BE2C (cell line): ENCODE data around the gene HPCAL1.

Experiments
- DNase-seq: peaks from one replicate; pipeline ENCODE4 v3.0.0-alpha.2; 2020
- H3K27me3 ChIP-seq: fragments of 250-450 bp; sonication (Bioruptor Pico); 2 replicates; pipeline ENCODE4 v1.5.1; 2020; ENCODE audit warnings: mild to moderate bottlenecking
- H3K36me3 ChIP-seq: fragments of 250-450 bp; sonication (Bioruptor Pico); 2 replicates; pipeline ENCODE4 v1.5.1; 2020; ENCODE audit warnings: mild to moderate bottlenecking
- H3K4me1 ChIP-seq: fragments of 250-450 bp; sonication (Bioruptor Pico); 2 replicates; pipeline ENCODE4 v1.5.1; 2020
- H3K4me3 ChIP-seq: 2 replicates; pipeline ENCODE4 v1.5.1; 2011; ENCODE audit warnings: low read depth, low read length
- H3K9me3 ChIP-seq: fragments of 250-450 bp; sonication (Bioruptor Pico); 2 replicates; pipeline ENCODE4 v1.5.1; 2020
- TF ChIP-seq, protein P1 (sequence below): IDR thresholded peaks from 2 replicates; pipeline ENCODE4 v1.5.1; 2012; ENCODE audit warnings: mild to moderate bottlenecking, low read depth, low read length

The HPCAL1 gene

DNA sequence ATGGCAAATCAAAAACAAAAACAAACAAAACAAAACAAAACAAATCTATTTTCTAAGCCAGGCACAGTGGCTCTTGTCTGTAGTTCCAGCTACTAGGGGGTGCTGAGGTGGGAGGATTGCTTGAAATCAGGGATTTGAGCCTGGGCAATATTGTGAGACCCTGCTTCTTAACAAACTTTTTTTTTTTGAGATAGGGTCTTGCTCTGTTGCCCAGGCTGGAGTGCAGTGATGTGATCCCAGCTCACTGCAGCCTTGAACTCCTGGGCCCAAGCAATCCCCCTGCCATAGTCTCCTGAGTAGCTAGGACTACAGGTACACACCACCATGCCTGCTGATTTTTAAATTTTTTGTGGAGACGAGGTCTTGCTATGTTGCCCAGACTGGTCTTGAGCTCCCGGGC is 6.2 kb downstream of the HPCAL1 start:
- Histone ChIP-seq H3K27me3 (no peaks in the 10 kb centered on the region), H3K9me3 (peaks cover 4% of the 10 kb centered on the region; the same call in 1 of the 2 replicates), H3K4me1 (peaks cover 21% of the 10 kb centered on the region), H3K4me3 (no peak overlapping the region), H3K36me3 (peaks cover 7% of the 10 kb centered on the region)
- no peak for DNase-seq
- TF ChIP-seq, protein P1, sequence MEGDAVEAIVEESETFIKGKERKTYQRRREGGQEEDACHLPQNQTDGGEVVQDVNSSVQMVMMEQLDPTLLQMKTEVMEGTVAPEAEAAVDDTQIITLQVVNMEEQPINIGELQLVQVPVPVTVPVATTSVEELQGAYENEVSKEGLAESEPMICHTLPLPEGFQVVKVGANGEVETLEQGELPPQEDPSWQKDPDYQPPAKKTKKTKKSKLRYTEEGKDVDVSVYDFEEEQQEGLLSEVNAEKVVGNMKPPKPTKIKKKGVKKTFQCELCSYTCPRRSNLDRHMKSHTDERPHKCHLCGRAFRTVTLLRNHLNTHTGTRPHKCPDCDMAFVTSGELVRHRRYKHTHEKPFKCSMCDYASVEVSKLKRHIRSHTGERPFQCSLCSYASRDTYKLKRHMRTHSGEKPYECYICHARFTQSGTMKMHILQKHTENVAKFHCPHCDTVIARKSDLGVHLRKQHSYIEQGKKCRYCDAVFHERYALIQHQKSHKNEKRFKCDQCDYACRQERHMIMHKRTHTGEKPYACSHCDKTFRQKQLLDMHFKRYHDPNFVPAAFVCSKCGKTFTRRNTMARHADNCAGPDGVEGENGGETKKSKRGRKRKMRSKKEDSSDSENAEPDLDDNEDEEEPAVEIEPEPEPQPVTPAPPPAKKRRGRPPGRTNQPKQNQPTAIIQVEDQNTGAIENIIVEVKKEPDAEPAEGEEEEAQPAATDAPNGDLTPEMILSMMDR = no peak

DNA sequence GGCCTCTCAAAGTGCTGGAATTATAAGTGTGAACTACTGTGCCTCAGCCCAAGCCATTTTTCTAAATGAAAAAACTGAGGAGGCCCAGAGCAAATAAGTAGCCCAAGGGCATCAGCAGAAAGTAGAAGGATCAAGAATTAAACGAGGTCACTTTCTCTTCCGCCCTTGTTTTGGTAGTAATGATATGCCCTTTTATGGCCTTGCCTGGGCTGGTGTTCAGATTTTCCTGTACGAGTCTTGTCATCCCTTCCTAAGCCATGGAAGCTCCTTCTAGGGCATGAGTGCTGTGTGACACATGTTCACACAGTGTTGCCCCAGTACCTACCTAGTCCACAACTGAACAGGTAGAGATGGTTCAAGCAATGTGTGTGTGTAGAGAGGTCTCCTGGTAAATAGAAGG is 6.6 kb downstream of the HPCAL1 start:
- H3K9me3 ChIP-seq = peaks cover 4% of the 10 kb centered on the region; the same call in 1 of the 2 replicates
- peaks cover 21% of the 10 kb centered on the region for H3K4me1 ChIP-seq
- TF ChIP-seq, protein P1 = no peak
- no peak overlapping the region for H3K4me3 ChIP-seq
- H3K36me3 ChIP-seq = peaks cover 7% of the 10 kb centered on the region
- H3K27me3 ChIP-seq = no peaks in the 10 kb centered on the region
- DNase-seq = no peak

DNA sequence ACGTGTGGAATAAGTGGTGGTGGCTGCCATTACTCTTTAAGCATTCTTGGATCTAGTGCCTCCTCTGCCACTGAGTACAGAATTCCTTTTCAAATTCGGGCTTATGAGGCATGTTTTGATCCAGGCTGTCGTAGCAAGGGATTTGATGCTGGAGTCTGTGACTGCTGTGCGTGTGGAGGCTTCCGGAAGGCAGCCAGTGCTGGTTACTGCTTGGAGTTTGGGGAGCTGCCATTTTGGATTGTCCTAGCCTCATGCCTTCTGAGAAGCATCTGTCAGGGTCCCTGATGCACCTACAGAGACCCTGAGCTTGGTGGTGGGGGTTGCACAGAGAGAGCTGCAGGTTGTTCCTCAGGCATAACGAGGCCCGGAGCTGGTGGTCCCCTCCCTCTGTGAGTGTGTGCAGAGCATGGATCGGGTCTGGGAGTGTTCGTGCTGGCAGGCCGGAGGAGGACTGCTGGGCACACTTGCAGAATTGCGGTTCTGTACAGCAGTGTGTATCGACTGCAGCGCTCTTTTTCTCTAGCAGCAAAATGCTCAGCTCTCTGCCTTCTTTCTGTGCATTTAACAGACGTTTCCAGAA is 7.7 kb downstream of the HPCAL1 start:
- H3K36me3 ChIP-seq = peaks cover 7% of the 10 kb centered on the region
- DNase-seq = no peak
- no peak overlapping the region for H3K4me3 ChIP-seq
- no peaks in the 10 kb centered on the region for H3K27me3 ChIP-seq
- peaks cover 4% of the 10 kb centered on the region; the same call in 1 of the 2 replicates for H3K9me3 ChIP-seq
- TF ChIP-seq, protein P1 = no peak
- H3K4me1 ChIP-seq = peaks cover 21% of the 10 kb centered on the region

DNA sequence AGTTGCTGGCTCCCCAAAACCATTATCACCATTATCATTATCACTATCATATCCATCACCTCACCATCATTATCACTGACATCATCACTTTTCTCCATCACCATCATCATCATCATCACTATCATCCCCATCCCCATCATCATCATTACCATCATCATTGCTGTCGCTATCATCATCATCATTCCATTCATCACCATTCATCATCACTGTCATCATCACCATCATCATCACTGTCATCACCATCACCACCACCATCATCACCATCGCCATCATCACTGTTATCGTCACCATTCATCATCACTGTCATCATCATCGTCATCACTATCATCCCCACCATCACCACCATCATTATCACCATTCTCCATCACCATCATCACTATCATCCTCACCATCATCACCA is 9.0 kb downstream of the HPCAL1 start:
- peaks cover 11% of the 10 kb centered on the region for H3K4me1 ChIP-seq
- no peak overlapping the region for H3K4me3 ChIP-seq
- H3K9me3 ChIP-seq = peaks cover 4% of the 10 kb centered on the region; the same call in 1 of the 2 replicates
- H3K36me3 ChIP-seq = peaks cover 7% of the 10 kb centered on the region
- no peaks in the 10 kb centered on the region for H3K27me3 ChIP-seq
- TF ChIP-seq, protein P1 = no peak
- no peak for DNase-seq

DNA sequence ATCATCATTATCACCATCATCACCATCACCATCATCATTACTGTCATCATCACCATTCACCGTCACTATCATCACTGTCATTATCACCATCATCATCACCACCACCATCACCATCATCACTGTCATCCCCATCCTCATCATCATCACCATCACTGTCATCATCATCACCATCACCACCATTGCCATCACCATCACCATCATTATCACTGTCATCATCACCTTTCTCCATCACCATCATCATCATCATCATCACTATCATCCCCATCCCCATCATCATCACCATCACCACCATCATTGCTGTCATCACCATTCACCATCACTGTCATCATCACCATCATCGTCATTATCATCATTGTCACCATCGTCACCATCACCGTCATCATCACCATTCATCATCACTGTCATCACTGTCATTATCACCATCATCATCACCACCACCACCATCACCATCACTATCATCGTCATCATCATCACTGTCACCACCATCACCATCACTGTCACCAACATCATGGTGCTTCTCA is 9.8 kb downstream of the HPCAL1 start:
- TF ChIP-seq, protein P1 = no peak
- no peaks in the 10 kb centered on the region for H3K27me3 ChIP-seq
- peaks cover 7% of the 10 kb centered on the region for H3K36me3 ChIP-seq
- peaks cover 4% of the 10 kb centered on the region for H3K4me1 ChIP-seq
- H3K9me3 ChIP-seq = peaks cover 4% of the 10 kb centered on the region; the same call in 1 of the 2 replicates
- no peak overlapping the region for H3K4me3 ChIP-seq
- DNase-seq = no peak

DNA sequence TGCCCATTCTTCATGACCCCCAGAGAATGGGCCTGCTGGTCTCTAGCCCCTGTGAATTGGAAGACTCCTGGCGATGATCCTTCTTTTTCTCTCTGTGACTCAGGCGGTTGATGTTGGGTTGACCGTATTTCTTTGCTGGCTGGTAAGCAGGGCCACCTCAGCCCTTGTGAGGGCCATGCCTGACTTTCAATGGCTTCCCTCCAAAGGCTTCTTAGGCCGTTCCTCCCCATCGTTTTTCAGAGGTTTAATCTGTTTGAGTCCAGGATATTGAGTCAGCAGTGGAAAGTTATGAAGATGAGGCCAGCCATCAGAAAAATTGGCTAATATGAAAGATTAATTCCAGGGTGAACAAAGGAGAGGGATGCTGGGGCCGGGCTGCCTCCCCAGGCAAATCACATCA is 13.6 kb downstream of the HPCAL1 start:
- Histone ChIP-seq H3K4me1 (no peaks in the 10 kb centered on the region; the same call in 1 of the 2 replicates), H3K27me3 (no peaks in the 10 kb centered on the region), H3K36me3 (peaks cover 11% of the 10 kb centered on the region), H3K4me3 (no peak overlapping the region), H3K9me3 (peaks cover 11% of the 10 kb centered on the region)
- TF ChIP-seq, protein P1 = no peak
- no peak for DNase-seq
